ENCODE results near the gene TMED10. TPM values are rescaled to one million over a fixed set of nuclear protein-coding genes. Genes with fewer than 3 reads are reported as not detected.
A peak's percentile ranks its signal among the peaks of the same experiment; 100 is the strongest.
"Not testable (repeated sequence)": the region's sequence is repeated elsewhere in the genome, so short reads cannot be mapped to it uniquely, and the experiment has no call there.

The TMED10 gene
- polyA plus RNA-seq, 4 donors: 248 to 292 (median 284) TPM

DNA sequence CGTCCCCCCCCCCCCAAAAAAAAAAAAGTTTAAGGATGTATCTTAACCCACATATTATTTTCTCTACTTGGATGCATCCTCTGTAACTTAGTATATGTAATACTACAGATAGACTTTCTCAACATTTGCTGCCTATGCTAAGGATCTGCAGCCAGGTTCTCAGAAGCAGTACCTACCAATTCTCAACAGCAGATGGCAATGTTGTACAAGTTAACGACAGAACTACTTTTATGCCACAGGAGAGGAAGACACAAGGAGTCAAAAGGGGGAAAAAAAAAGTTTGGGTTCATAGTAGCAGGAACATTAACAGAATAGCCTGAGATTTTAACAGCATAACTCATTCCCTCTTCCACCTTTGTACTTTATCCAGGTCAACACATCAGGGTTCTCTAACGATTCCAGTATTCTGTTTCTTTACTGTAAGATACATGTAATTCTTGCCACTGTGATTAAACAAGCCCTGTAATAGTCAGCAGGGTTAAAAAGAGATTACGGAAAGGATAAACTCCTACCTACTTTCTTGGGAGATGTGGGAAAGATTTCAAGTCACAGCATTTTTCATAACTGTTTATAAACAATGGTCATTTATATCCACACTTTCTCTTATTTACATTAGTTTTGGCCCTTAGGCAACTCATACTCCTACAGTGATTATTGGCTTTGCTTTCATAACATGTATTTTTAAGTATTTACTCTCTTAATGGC is 43.9 kb downstream of the TMED10 start:
- DNase-seq (ENCODE audit: low read depth in 4 of 4, low spot score in 3 of 4): peak; percentile 60 to 77 (median 70)

GRCh38 chr14:75128596-75128990 is 47.8 kb downstream of the TMED10 start:
- DNase-seq (ENCODE audit: low read depth in 4 of 4, low spot score in 3 of 4): no peak

- DNase-seq (ENCODE audit: low read depth in 4 of 4, low spot score in 3 of 4): no peak
Observed at GRCh38 chr14:75127903-75128595, 48.4 kb downstream of the TMED10 start.

DNA sequence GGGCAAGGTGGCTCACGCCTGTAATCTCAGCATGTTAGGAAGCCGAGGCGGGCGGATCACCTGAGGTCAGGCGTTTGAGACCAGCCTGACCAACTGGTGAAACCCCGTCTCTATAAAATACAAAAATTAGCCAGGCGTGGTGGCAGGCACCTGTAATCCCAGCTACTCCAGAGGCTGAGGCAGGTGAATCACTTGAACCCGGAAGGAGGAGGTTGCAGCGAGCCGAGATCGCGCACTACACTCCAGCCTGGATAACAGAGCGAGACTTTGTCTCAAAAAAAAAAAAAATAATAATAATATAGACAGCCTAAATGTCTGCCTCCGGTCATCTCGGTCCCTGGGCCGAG is 49.0 kb downstream of the TMED10 start:
- DNase-seq (ENCODE audit: low read depth in 4 of 4, low spot score in 3 of 4): not testable (repeated sequence)

DNA sequence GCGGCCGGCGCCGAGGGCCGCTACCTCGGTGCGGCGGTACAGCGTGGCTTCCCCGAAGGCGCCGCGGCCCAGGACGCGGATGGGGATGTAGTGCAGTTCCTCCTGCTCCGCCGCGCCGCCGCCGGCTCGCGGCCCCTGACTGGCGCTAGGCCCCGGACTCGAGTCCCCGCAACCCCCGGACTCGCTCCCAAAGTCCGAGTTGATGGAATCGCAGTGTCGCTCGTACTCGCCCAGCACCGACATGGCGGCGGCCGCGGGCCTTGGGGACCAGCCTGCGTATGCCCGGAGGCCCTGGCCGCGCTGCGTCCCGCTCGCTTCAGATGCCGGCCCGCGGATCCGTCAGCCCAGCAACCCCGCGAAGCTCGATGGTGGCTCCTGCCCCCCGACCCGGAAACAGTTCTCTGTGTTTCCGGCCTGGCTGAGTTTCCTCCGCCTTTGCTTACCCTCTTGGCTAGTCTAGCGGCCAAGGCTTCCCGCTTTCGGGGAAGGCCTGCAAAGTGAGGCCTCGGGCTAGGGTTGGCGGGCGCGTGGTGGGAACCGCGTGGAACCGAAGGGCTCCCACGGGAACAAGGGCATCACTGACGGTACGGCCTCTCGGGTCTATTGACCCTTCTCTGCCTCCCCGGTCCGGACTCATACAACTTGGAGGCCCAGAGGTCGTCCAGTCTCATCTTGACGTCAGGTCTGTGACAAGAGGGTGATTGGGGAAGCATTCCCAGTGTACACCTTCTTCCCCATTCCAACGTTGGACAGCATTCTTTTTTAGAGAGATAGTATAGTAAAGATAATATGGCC is 49.5 kb downstream of the TMED10 start, which contains the start of gene NEK9:
NEK9 (minus strand) TSS at position 370 of the 795 bp plus-strand sequence; CDS start at position 243, 127 bp downstream.
- DNase-seq (ENCODE audit: low read depth in 4 of 4, low spot score in 3 of 4): peak; percentile 80 to 88 (median 84)

GRCh38 chr14:75126121-75126544 is 50.3 kb downstream of the TMED10 start:
- DNase-seq (ENCODE audit: low read depth in 4 of 4, low spot score in 3 of 4): no peak

DNA sequence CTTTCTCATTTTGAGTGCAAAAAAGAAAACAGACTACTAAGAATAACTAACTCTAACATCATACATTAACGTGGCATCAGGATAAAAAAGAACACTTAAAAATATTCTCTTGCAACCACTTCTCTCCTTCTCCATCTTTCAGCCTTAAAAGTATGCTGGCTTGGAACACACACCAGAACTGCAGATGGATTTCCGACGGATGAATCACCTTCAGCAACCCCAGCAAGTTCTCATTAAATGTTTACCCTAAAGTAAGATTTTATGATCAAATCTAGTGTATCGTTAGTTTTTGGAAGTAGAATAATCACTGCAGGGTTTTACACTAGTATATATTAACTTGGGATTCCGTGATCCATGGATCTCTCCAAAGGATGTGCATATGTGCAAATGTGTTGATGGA is 50.8 kb downstream of the TMED10 start:
- no peak for DNase-seq (ENCODE audit: low read depth in 4 of 4, low spot score in 3 of 4)

GRCh38 chr14:75123991-75124390 is 52.4 kb downstream of the TMED10 start:
- no peak for DNase-seq (ENCODE audit: low read depth in 4 of 4, low spot score in 3 of 4)

DNA sequence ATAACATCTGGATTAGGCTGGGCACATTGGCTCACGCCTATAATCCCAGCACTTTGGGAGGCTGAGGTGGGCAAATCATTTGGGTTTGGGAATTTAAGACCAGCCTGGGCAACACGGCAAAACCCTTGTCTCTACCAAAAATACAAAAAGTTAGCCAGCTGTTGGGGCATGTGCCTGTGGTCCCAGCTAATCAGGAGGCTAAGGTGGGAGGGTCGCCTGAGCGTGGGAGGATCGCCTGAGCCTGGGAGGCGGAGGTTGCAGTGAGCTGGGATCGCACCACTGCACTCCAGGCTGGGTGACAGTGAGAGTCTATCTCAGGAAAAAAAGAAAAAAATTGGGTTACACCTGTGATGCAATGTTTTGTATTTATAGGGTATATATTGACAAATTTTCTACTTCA is 54.9 kb downstream of the TMED10 start:
- DNase-seq (ENCODE audit: low read depth in 4 of 4, low spot score in 3 of 4): no peak

- DNase-seq (ENCODE audit: low read depth in 4 of 4, low spot score in 3 of 4): no peak
Observed at GRCh38 chr14:75120541-75121291, 55.7 kb downstream of the TMED10 start.

DNA sequence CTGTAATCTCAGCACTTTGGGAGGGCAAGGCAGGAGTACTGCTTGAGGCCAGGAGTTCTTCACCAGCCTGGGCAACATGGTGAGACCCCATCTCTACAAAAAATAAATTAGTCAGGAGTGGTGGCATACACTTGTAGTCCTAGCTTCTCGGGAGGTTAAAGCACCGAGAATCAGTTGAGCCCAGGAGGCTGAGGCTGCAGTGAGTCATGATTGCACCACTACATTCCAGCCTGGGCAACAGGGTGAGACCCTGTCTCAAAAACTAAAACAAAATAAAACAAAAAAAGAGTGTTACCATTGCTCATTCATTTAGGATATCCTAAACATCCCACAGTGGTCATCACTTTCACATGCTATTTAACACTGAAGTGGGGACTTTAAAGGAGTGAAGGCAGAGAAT is 57.4 kb downstream of the TMED10 start:
- DNase-seq (ENCODE audit: low read depth in 4 of 4, low spot score in 3 of 4): no peak

DNA sequence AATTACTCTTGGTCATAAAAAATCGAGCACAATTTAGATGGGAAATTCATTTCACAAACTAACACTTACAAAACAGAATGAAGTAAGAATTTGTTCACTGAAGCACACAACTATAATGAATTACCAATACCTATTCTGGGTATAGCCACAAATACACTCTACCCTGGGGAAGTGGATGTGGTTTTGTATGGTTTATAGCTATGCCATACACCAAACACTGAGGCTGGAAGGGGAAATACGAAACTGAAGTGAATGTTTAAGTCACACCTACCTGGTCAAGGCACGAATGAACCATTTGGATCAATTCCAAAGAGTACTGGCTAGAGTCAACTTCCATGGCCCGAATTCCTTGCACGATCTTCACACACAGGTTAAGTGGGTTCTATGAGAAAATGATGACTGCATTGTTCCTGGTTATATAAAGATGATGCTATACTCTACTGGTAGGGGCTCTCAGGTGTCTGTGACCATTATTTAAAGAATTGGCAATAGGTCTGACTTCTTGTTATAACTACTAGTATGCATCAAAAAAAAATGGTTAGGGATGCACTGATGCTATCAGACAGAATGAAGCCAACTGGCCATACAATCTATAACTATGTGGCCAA is 62.4 kb downstream of the TMED10 start:
- no peak for DNase-seq (ENCODE audit: low read depth in 4 of 4, low spot score in 3 of 4)

DNA sequence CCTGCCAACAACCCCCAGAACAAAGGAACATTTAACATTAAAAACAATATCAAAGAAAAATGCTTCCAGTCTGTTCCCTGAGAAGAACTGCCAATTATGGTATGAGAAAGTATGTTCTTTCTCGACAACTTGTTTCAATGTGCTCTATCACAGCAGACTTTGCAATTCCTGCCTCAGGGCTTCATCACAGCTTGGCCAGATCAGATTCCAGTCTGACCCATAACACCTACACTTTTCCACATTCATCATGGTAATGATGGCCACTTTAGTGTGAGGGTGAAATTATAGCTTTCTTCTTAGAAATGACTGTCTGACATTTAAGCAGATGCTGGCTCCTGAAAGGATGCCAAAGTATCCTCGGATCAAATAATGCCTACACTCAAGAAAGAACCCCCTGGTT is 66.5 kb downstream of the TMED10 start:
- no peak for DNase-seq (ENCODE audit: low read depth in 4 of 4, low spot score in 3 of 4)

- no peak for DNase-seq (ENCODE audit: low read depth in 4 of 4, low spot score in 3 of 4)
Observed at GRCh38 chr14:75107186-75107585, 69.2 kb downstream of the TMED10 start.

DNA sequence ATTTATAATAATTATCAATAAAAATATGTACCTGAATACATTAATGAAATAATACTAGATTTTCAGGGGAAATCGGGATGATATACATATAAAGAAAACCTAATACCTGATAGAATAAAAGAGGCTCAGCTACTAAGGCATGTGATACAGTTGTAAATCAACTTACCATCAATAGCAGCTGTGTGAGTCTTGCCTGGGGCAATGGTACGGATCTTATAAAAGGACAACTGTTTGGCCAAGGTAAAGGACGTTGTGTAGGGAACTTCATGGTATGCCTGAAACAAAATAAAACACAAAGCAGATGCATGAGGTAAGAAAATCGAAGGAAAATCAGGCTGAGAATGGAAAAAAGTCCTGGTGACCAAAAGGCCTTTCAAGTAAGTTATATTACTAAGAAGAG is 74.9 kb downstream of the TMED10 start:
- no peak for DNase-seq (ENCODE audit: low read depth in 4 of 4, low spot score in 3 of 4)

DNA sequence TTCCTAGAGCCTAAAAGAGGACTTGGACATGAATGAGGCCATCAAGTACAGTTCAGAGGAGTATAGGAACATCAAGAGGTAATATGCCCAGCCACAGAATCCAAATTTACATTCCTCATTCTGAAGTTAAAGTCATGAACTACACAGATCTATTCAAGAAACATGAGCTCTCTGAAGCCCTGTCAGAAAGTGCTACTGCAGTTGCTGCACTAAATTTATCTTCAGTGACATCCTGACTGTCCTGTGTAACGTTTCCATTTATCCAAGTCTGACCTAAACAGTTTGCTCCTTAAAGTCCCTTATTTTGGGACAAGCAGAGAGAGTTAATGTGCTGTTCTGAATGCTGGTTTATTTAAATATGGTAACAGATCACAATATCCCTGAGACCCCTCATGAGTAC is 77.7 kb downstream of the TMED10 start:
- DNase-seq (ENCODE audit: low read depth in 4 of 4, low spot score in 3 of 4): no peak

- DNase-seq (ENCODE audit: low read depth in 4 of 4, low spot score in 3 of 4): no peak
Observed at GRCh38 chr14:75098212-75098611, 78.2 kb downstream of the TMED10 start.

GRCh38 chr14:75096959-75097358 is 79.5 kb downstream of the TMED10 start:
- DNase-seq (ENCODE audit: low read depth in 4 of 4, low spot score in 3 of 4): no peak

- no peak for DNase-seq (ENCODE audit: low read depth in 4 of 4, low spot score in 3 of 4)
Observed at GRCh38 chr14:75095690-75096089, 80.7 kb downstream of the TMED10 start.

DNA sequence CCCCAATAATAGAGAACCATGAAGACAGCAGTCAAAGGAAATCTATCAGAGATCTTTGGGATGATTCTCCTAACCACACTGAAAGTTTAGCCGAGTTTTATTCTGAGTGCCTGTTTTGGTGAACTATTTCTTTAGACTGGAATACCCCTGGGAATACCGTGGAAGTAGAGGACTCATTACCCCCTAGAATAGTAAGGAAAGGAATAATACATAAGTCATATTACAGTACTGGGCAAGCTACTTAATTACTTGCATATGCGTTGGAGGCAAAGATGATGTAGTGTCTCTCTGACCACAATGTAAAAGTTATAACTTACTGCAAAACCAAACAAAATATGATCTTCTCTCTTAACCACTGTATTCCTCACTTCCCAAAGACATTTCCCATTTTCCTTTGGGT is 81.5 kb downstream of the TMED10 start:
- no peak for DNase-seq (ENCODE audit: low read depth in 4 of 4, low spot score in 3 of 4)

Measured in right renal pelvis (tissue), 4 donors.